HepG2 (cell line): ENCODE results near the gene RPLP1. TPM values are rescaled to one million over a fixed set of nuclear protein-coding genes. Genes with fewer than 3 reads are reported as not detected.

Experiments
- CREM ChIP-seq, 2 experiments: sonication (generic) in 1 of 2; formaldehyde crosslinking in 1 of 2; IDR thresholded peaks; 2 replicates each; pipeline versions ENCODE4 v1.4.0 to v1.6.1; 2016 to 2020; ENCODE audit warnings: antibody characterized with exemption in 1 of 2, mild to moderate bottlenecking in 1 of 2, missing genetic modification reagents in 1 of 2
- FOXO1 ChIP-seq: sonication (generic); formaldehyde crosslinking; IDR thresholded peaks from 2 replicates; pipeline ENCODE4 v1.4.0; 2020; ENCODE audit warnings: missing genetic modification reagents
- FOXP1 ChIP-seq, 2 experiments: fragments of 450-650 bp in 1 of 2; IDR thresholded peaks; 2 replicates each; pipeline ENCODE4 v1.6.1; 2017 to 2018; ENCODE audit warnings: antibody characterized with exemption in 1 of 2
- NONO ChIP-seq, 2 experiments: fragments of 450-650 bp in 1 of 2; sonication (generic) in 1 of 2; formaldehyde crosslinking in 1 of 2; IDR thresholded peaks in 1 of 2; conservative IDR thresholded peaks in 1 of 2; 2 replicates each; pipeline versions ENCODE4 v1.6.1 to v1.8.0; 2017 to 2022; ENCODE audit warnings: mild to moderate bottlenecking in 1 of 2, missing genetic modification reagents in 1 of 2, moderate library complexity in 1 of 2
- RBAK ChIP-seq: sonication (generic); formaldehyde crosslinking; IDR thresholded peaks from 2 replicates; pipeline ENCODE4 v1.5.1; 2020; ENCODE audit warnings: mild to moderate bottlenecking, missing genetic modification reagents
- SMARCE1 ChIP-seq: fragments of 450-650 bp; IDR thresholded peaks from 2 replicates; pipeline ENCODE4 v1.6.1; 2017; ENCODE audit warnings: borderline replicate concordance
- U2AF1 ChIP-seq: fragments of 200-400 bp; formaldehyde crosslinking; optimal IDR thresholded peaks from 2 replicates; pipeline ENCODE3; 2017; ENCODE audit warnings: mild to moderate bottlenecking, low read depth, low read length
- ZNF260 ChIP-seq: sonication (generic); formaldehyde crosslinking; IDR thresholded peaks from 2 replicates; pipeline ENCODE4 v1.4.0; 2020; ENCODE audit warnings: missing genetic modification reagents, low read depth, mild to moderate bottlenecking, borderline replicate concordance
- ZNF292 ChIP-seq: sonication (generic); formaldehyde crosslinking; IDR thresholded peaks from 2 replicates; pipeline ENCODE4 v1.8.1; 2022; ENCODE audit warnings: mild to moderate bottlenecking, low read depth, missing genetic modification reagents, borderline replicate concordance
- ZNF33B ChIP-seq: sonication (generic); formaldehyde crosslinking; IDR thresholded peaks from 2 replicates; pipeline ENCODE4 v1.5.1; 2020; ENCODE audit warnings: mild to moderate bottlenecking, missing genetic modification reagents
- polyA plus RNA-seq, 8 experiments: library from polyadenylated mRNA; depleted of rRNA in 3 of 8; stranded (reverse) in 7 of 8; unstranded in 1 of 8; fragments of >200 nt; fragmentation: Illumina TruSeq in 4 of 8; extraction: Trizol in 4 of 8; gene quantifications; 2 replicates each; pipeline versions ENCODE4 v1.2.1 to v1.2.3, GENCODE V29; 2011 to 2016; ENCODE audit warnings: low read depth in 4 of 8, missing spikeins in 1 of 8, mixed read lengths in 1 of 8; ENCODE audit not compliant: insufficient read depth in 1 of 8
- total RNA-seq, 5 experiments: library from RNA; depleted of rRNA; stranded (reverse); fragments of >200 nt; fragmentation: Illumina TruSeq; extraction: Trizol; gene quantifications; 2 replicates each; pipeline ENCODE4 v1.2.3, GENCODE V29; 2016; ENCODE audit warnings: low read depth in 1 of 5
- TF ChIP-seq, protein P1 (sequence below), 2 experiments: fragments of 450-650 bp in 1 of 2; sonication (generic) in 1 of 2; formaldehyde crosslinking; IDR thresholded peaks; 2 replicates each; pipeline versions ENCODE4 v1.5.0 to v1.8.0; 2020 to 2022; ENCODE audit warnings: mild to moderate bottlenecking in 1 of 2, missing genetic modification reagents in 1 of 2
- TF ChIP-seq, protein P2 (sequence below): sonication (generic); formaldehyde crosslinking; IDR thresholded peaks from 2 replicates; pipeline ENCODE4 v1.8.0; 2022; ENCODE audit warnings: low read depth, missing genetic modification reagents
- TF ChIP-seq, protein P3 (sequence below): sonication (generic); formaldehyde crosslinking; IDR thresholded peaks from 2 replicates; pipeline ENCODE4 v1.5.0; 2020; ENCODE audit warnings: missing genetic modification reagents, mild to moderate bottlenecking, borderline replicate concordance
- TF ChIP-seq, protein P4 (sequence below): sonication (generic); formaldehyde crosslinking; IDR thresholded peaks from 2 replicates; pipeline ENCODE4 v1.4.0; 2020; ENCODE audit warnings: missing genetic modification reagents, borderline replicate concordance
- TF ChIP-seq, protein P5 (sequence below): sonication (generic); formaldehyde crosslinking; IDR thresholded peaks from 2 replicates; pipeline ENCODE4 v1.4.0; 2020; ENCODE audit warnings: low read depth, missing genetic modification reagents

RPLP1 gene
- total and polyA plus RNA-seq, 2 of the 13 experiments (the other 11 are each of a cell fraction or from before 2014, with no cell fraction given) = 817 to 929 TPM

DNA sequence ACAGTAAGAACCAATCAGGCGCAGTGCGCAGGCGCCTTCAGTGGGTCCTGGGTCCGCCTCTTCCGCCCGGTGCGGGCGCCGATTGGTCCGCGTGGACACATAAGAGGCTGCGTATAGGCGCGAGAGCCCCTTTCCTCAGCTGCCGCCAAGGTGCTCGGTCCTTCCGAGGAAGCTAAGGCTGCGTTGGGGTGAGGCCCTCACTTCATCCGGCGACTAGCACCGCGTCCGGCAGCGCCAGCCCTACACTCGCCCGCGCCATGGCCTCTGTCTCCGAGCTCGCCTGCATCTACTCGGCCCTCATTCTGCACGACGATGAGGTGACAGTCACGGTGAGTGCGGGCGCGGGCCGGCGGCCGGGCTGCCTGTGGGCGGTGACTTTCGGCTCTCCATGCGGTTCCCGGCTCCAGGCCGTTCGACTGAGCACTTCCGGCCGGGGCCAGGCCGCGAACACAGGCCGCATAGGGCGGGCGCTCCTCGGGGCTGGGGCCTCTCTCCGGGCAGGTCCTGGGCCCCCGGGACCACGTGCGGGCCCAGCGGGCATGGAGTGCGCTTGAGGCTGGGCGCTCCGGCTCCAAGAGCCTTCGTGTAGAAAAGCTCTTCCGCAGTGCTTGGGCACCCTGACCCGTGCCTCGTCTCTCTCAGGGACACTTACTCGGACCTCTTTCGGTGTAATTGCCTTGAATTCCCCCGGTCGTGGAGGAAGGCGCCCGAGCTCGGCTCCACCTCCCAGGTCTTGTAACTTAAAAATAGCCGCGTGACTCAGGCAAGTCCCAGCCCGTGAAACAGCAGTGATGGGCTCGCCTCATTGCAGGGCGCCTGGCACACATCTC lies at the start of gene RPLP1 (continued):
- TF ChIP-seq, protein P1, sequence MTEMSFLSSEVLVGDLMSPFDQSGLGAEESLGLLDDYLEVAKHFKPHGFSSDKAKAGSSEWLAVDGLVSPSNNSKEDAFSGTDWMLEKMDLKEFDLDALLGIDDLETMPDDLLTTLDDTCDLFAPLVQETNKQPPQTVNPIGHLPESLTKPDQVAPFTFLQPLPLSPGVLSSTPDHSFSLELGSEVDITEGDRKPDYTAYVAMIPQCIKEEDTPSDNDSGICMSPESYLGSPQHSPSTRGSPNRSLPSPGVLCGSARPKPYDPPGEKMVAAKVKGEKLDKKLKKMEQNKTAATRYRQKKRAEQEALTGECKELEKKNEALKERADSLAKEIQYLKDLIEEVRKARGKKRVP (CRISPR knock-in tag; IDR thresholded peaks at IDR 0.05) = no peak
- TF ChIP-seq, protein P2, sequence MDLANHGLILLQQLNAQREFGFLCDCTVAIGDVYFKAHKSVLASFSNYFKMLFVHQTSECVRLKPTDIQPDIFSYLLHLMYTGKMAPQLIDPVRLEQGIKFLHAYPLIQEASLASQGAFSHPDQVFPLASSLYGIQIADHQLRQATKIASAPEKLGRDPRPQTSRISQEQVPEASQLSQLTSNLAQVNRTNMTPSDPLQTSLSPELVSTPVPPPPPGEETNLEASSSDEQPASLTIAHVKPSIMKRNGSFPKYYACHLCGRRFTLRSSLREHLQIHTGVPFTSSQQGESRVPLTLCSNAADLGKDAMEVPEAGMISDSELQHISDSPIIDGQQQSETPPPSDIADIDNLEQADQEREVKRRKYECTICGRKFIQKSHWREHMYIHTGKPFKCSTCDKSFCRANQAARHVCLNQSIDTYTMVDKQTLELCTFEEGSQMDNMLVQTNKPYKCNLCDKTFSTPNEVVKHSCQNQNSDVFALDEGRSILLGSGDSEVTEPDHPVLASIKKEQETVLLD = no peak
- TF ChIP-seq, protein P3, sequence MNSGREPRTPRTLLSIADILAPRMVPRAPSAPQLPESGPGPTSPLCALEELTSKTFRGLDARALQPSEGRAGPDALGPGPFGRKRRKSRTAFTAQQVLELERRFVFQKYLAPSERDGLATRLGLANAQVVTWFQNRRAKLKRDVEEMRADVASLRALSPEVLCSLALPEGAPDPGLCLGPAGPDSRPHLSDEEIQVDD = peak; percentile 80
- TF ChIP-seq FOXP1 (IDR thresholded peaks at IDR 0.05) (no peak), FOXP1 (CRISPR knock-in tag; IDR thresholded peaks at IDR 0.05) (no peak), ZNF260 (CRISPR knock-in tag) (no peak), NONO (IDR thresholded peaks at IDR 0.05) (no peak), NONO (CRISPR knock-in tag; conservative IDR thresholded peaks at IDR 0.05) (peak; percentile 85; the same call in 1 of the 2 replicates), FOXO1 (CRISPR knock-in tag) (peak; percentile 56; the same call in 1 of the 2 replicates), ZNF292 (0 out of 2 replicates have a peak, but pooled peaks have one; percentile 38), CREM (IDR thresholded peaks at IDR 0.05) (peak; percentile 63), CREM (CRISPR knock-in tag; IDR thresholded peaks at IDR 0.05) (no peak), ZNF33B (CRISPR knock-in tag) (no peak), RBAK (no peak; the same call in 1 of the 2 replicates), U2AF1 (peak; percentile 83), SMARCE1 (no peak)
- TF ChIP-seq, protein P4, sequence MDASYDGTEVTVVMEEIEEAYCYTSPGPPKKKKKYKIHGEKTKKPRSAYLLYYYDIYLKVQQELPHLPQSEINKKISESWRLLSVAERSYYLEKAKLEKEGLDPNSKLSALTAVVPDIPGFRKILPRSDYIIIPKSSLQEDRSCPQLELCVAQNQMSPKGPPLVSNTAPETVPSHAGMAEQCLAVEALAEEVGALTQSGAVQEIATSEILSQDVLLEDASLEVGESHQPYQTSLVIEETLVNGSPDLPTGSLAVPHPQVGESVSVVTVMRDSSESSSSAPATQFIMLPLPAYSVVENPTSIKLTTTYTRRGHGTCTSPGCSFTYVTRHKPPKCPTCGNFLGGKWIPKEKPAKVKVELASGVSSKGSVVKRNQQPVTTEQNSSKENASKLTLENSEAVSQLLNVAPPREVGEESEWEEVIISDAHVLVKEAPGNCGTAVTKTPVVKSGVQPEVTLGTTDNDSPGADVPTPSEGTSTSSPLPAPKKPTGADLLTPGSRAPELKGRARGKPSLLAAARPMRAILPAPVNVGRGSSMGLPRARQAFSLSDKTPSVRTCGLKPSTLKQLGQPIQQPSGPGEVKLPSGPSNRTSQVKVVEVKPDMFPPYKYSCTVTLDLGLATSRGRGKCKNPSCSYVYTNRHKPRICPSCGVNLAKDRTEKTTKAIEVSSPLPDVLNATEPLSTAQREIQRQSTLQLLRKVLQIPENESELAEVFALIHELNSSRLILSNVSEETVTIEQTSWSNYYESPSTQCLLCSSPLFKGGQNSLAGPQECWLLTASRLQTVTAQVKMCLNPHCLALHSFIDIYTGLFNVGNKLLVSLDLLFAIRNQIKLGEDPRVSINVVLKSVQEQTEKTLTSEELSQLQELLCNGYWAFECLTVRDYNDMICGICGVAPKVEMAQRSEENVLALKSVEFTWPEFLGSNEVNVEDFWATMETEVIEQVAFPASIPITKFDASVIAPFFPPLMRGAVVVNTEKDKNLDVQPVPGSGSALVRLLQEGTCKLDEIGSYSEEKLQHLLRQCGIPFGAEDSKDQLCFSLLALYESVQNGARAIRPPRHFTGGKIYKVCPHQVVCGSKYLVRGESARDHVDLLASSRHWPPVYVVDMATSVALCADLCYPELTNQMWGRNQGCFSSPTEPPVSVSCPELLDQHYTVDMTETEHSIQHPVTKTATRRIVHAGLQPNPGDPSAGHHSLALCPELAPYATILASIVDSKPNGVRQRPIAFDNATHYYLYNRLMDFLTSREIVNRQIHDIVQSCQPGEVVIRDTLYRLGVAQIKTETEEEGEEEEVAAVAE (CRISPR knock-in tag) = peak; percentile 88; the same call in 1 of the 2 replicates
- TF ChIP-seq, protein P5, sequence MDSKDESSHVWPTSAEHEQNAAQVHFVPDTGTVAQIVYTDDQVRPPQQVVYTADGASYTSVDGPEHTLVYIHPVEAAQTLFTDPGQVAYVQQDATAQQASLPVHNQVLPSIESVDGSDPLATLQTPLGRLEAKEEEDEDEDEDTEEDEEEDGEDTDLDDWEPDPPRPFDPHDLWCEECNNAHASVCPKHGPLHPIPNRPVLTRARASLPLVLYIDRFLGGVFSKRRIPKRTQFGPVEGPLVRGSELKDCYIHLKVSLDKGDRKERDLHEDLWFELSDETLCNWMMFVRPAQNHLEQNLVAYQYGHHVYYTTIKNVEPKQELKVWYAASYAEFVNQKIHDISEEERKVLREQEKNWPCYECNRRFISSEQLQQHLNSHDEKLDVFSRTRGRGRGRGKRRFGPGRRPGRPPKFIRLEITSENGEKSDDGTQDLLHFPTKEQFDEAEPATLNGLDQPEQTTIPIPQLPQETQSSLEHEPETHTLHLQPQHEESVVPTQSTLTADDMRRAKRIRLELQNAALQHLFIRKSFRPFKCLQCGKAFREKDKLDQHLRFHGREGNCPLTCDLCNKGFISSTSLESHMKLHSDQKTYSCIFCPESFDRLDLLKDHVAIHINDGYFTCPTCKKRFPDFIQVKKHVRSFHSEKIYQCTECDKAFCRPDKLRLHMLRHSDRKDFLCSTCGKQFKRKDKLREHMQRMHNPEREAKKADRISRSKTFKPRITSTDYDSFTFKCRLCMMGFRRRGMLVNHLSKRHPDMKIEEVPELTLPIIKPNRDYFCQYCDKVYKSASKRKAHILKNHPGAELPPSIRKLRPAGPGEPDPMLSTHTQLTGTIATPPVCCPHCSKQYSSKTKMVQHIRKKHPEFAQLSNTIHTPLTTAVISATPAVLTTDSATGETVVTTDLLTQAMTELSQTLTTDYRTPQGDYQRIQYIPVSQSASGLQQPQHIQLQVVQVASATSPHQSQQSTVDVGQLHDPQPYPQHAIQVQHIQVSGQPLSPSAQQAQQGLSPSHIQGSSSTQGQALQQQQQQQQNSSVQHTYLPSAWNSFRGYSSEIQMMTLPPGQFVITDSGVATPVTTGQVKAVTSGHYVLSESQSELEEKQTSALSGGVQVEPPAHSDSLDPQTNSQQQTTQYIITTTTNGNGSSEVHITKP (CRISPR knock-in tag) = no peak
